ENCODE results near the gene ZNF79.

DNA sequence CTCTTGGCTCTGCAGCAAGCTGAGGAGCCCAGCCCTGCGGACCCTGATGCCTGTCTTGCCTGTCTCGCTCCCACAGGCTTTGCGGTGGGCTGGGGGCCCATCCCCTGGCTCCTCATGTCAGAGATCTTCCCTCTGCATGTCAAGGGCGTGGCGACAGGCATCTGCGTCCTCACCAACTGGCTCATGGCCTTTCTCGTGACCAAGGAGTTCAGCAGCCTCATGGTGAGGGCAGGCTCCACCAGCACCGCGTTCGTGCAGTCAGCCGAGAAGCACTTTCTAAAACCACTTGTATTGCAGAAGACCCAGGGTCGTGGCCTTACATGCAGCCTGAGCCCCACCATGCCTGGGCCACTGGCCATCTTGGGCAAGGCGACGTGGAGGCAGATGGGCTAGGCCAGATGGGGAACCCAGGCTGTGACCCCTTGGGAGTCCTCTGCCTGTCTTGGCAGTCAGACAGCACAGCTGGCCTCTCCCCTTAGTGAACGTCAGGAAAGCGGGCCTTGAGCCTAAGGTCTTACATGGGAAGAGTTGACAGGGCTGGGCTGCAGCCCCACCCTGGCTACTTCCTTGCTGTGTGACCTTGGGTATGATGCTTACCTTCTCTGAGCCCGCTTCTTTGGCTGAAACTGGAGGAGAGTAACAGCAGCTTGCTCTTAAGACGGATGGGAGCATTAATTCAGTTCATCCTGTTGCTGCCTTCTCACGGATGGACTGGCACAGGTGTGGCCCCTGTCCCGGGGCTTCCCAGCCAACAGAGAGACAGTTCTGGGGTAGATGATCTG, 18.6 kb upstream of the ZNF79 start:
- TF ChIP-seq CTCF (IDR thresholded peaks at IDR 0.05) (no peak), POLR2A (IDR thresholded peaks at IDR 0.05) (no peak), POLR2AphosphoS5 (IDR thresholded peaks at IDR 0.05) (no peak), EP300 (IDR thresholded peaks at IDR 0.05) (no peak)
